ENCODE data around the gene WSB1.
A peak's percentile ranks its signal among the peaks of the same experiment; 100 is the strongest.
"Not testable (repeated sequence)": the region's sequence is repeated elsewhere in the genome, so short reads cannot be mapped to it uniquely, and the experiment has no call there.

The WSB1 gene

GRCh38 chr17:27247958-27248342, 46.0 kb upstream of the WSB1 start:
- peaks cover 9% of the 10 kb centered on the region for H3K9me3 Mint-ChIP-seq
- no peak overlapping the region for H3K4me3 Mint-ChIP-seq
- H3K27ac Mint-ChIP-seq: no peak overlapping the region
- peaks cover 48% of the 10 kb centered on the region for H3K4me1 Mint-ChIP-seq
- no peaks in the 10 kb centered on the region for H3K36me3 Mint-ChIP-seq (ENCODE audit: low read depth)
- no peak for TF ChIP-seq CTCF (IDR thresholded peaks at IDR 0.05; ENCODE audit: unreplicated experiment in 3 of 3)
- H3K27me3 Mint-ChIP-seq (ENCODE audit: low read depth): peaks cover 9% of the 10 kb centered on the region

GRCh38 chr17:27250791-27251190, 43.1 kb upstream of the WSB1 start:
- H3K9me3 Mint-ChIP-seq; H3K4me3 Mint-ChIP-seq; H3K36me3 Mint-ChIP-seq (ENCODE audit: low read depth); H3K27me3 Mint-ChIP-seq (ENCODE audit: low read depth): not testable (repeated sequence)
- peaks cover 21% of the 10 kb centered on the region for H3K4me1 Mint-ChIP-seq
- peak overlapping the region in 2 of 3 experiments; percentile 24 to 33 for H3K27ac Mint-ChIP-seq

GRCh38 chr17:27254802-27255201, 39.1 kb upstream of the WSB1 start:
- H3K27me3 Mint-ChIP-seq (ENCODE audit: low read depth): peaks cover 16% of the 10 kb centered on the region
- not testable (repeated sequence) for H3K4me3 Mint-ChIP-seq; H3K27ac Mint-ChIP-seq; H3K9me3 Mint-ChIP-seq; H3K36me3 Mint-ChIP-seq (ENCODE audit: low read depth)
- H3K4me1 Mint-ChIP-seq: peaks cover 12% of the 10 kb centered on the region

GRCh38 chr17:27256225-27257030, 37.5 kb upstream of the WSB1 start:
- Mint-ChIP-seq H3K9me3 (peaks cover 6% of the 10 kb centered on the region), H3K27me3 (ENCODE audit: low read depth) (peaks cover 12% of the 10 kb centered on the region), H3K36me3 (ENCODE audit: low read depth) (no peaks in the 10 kb centered on the region), H3K27ac (peak overlapping the region in 1 of 3 experiments; percentile 22), H3K4me3 (no peak overlapping the region), H3K4me1 (no peaks in the 10 kb centered on the region)
- TF ChIP-seq CTCF (IDR thresholded peaks at IDR 0.05; ENCODE audit: unreplicated experiment in 3 of 3): no peak

GRCh38 chr17:27257031-27257357, 36.9 kb upstream of the WSB1 start:
- TF ChIP-seq CTCF (IDR thresholded peaks at IDR 0.05; ENCODE audit: unreplicated experiment in 3 of 3): no peak
- Mint-ChIP-seq H3K27ac (no peak overlapping the region), H3K36me3 (ENCODE audit: low read depth) (no peaks in the 10 kb centered on the region), H3K9me3 (peaks cover 3% of the 10 kb centered on the region), H3K4me3 (no peak overlapping the region), H3K4me1 (no peaks in the 10 kb centered on the region), H3K27me3 (ENCODE audit: low read depth) (peaks cover 8% of the 10 kb centered on the region)

GRCh38 chr17:27259356-27259755, 34.6 kb upstream of the WSB1 start:
- Mint-ChIP-seq H3K27ac (no peak overlapping the region), H3K4me1 (no peaks in the 10 kb centered on the region), H3K27me3 (ENCODE audit: low read depth) (peaks cover 12% of the 10 kb centered on the region), H3K4me3 (no peak overlapping the region), H3K9me3 (no peaks in the 10 kb centered on the region), H3K36me3 (ENCODE audit: low read depth) (no peaks in the 10 kb centered on the region)
- no peak for TF ChIP-seq CTCF (IDR thresholded peaks at IDR 0.05; ENCODE audit: unreplicated experiment in 3 of 3)

GRCh38 chr17:27263386-27263785, 30.5 kb upstream of the WSB1 start:
- Mint-ChIP-seq H3K9me3 (no peaks in the 10 kb centered on the region), H3K4me1 (peaks cover 4% of the 10 kb centered on the region), H3K4me3 (no peak overlapping the region), H3K36me3 (ENCODE audit: low read depth) (no peaks in the 10 kb centered on the region), H3K27ac (no peak overlapping the region), H3K27me3 (ENCODE audit: low read depth) (peaks cover 9% of the 10 kb centered on the region)
- no peak for TF ChIP-seq CTCF (IDR thresholded peaks at IDR 0.05; ENCODE audit: unreplicated experiment in 3 of 3)

Measured in nephron (organoid).